Heart left ventricle (tissue), 16 donors: ENCODE data around the gene STRIT1. TPM values are rescaled to one million over a fixed set of nuclear protein-coding genes. Genes with fewer than 3 reads are reported as not detected.
"Not testable (repeated sequence)": the region's sequence is repeated elsewhere in the genome, so short reads cannot be mapped to it uniquely, and the experiment has no call there.

Source experiments
- ATAC-seq, 4 donors: fragments of 200-7000 bp; cut with Tn5 transposase; one replicate each; pipeline ENCODE4 v1.9.1; 2020 to 2022; ENCODE audit warnings: moderate library complexity in 4 of 4, mild to moderate bottlenecking in 3 of 4, moderate number of reproducible peaks in 1 of 4
- DNase-seq, 5 donors: peaks; one replicate each; pipeline ENCODE4 v3.0.0-alpha.2; 2020
- H3K27ac ChIP-seq, 12 donors: fragments of 200-600 bp; sonication (generic) in 4 of 12; one replicate each; pipeline versions ENCODE4 v1.5.0 to v1.8.0; 2016 to 2022; ENCODE audit warnings: mild to moderate bottlenecking in 2 of 12
- H3K27me3 ChIP-seq, 9 donors: fragments of 200-600 bp; sonication (generic) in 2 of 9; one replicate each; pipeline versions ENCODE4 v1.5.1 to v1.8.0; 2016 to 2022; ENCODE audit warnings: mild to moderate bottlenecking in 3 of 9
- H3K36me3 ChIP-seq, 9 donors: fragments of 200-600 bp; sonication (generic) in 2 of 9; one replicate each; pipeline versions ENCODE4 v1.5.0 to v1.8.0; 2018 to 2022; ENCODE audit warnings: mild to moderate bottlenecking in 2 of 9
- H3K4me1 ChIP-seq, 12 donors: fragments of 200-600 bp; sonication (generic) in 4 of 12; one replicate each; pipeline versions ENCODE4 v1.5.0 to v1.8.0; 2016 to 2022; ENCODE audit warnings: mild to moderate bottlenecking in 3 of 12
- H3K4me3 ChIP-seq, 12 donors: fragments of 200-600 bp; sonication (generic) in 4 of 12; one replicate each; pipeline versions ENCODE4 v1.5.0 to v1.8.0; 2017 to 2022; ENCODE audit warnings: mild to moderate bottlenecking in 9 of 12, moderate library complexity in 4 of 12
- H3K9me3 ChIP-seq, 12 donors: fragments of 200-600 bp; sonication (generic) in 4 of 12; one replicate each; pipeline versions ENCODE4 v1.5.0 to v1.8.0; 2016 to 2022; ENCODE audit warnings: mild to moderate bottlenecking in 1 of 12
- POLR2A ChIP-seq, 2 donors: fragments of 450-650 bp; IDR thresholded peaks; one replicate each; pipeline ENCODE4 v1.6.1; 2017; ENCODE audit warnings: antibody characterized with exemption in 2 of 2, mild to moderate bottlenecking in 2 of 2, moderate library complexity in 2 of 2
- WGBS, 4 donors: extraction: QIAGEN DNeasy Blood & Tissue Kit in 2 of 4; methylation state at CpG; one replicate each; pipeline versions ENCODE4 v1.1.5 to v1.1.7; 2013 to 2018; 5-methylcytosine and 5-hydroxymethylcytosine counted together
- intact Hi-C, 10 donors: fragments of 100-400 bp; cut with DNase I; formaldehyde crosslinking; loops; one replicate each; pipeline versions ENCODE4 v1.11.1 to v1.14.2; 2022
- polyA plus RNA-seq, 2 donors: library from polyadenylated mRNA; stranded (reverse); fragments of 200-250 nt; gene quantifications; one replicate each; pipeline ENCODE4 v1.2.3, GENCODE V29; 2013
- total RNA-seq, 9 donors: library from RNA; depleted of rRNA in 2 of 9; stranded (reverse); fragments of >200 nt in 2 of 9; fragmentation: NEBNext Ultra II Directional in 3 of 9; extraction: Animal tissue kit (Norgen Biotek cat#: 25700) in 3 of 9; gene quantifications; one replicate each; pipeline versions ENCODE4 v1.1.0 to v1.2.4, GENCODE V29; 2016 to 2023
- TF ChIP-seq, protein P1 (sequence below), 12 donors: fragments of 200-600 bp; sonication (generic) in 4 of 12; IDR thresholded peaks; one replicate each; pipeline versions ENCODE4 v1.5.0 to v1.8.0; 2018 to 2022; ENCODE audit warnings: antibody characterized with exemption in 12 of 12, mild to moderate bottlenecking in 5 of 12
- donor health status: ischemic (EF 13 %, LVEDD 7.1; RV severe dilation, severe dysfunction).
- donor health status: healthy with polysubstance abuse.
- donor health status: DM: no; HTN: yes; CAD: no.
- donor health status: DM: no; HTN: no; CAD: no.
- donor health status: ischemic (EF 25% LVEDD 6.9; RV normal size, moderate dysfunction).
- donor health status: ischemic (EF 25% LVEDD 5.7; RV mildly dilated, moderate dysfunction).
- donor health status: healthy.
- donor health status: DM: yes; HTN: yes; CAD: no.
- donor health status: ischemic (EF 35%, LVEDD 5.7; RV mildly dilated, moderate dysfunction).
- donor health status: nonischemic (EF 11% LVEDD 7.7; RV severe dilation, severe dysfunction).
- donor health status: DM: yes; HTN: yes; CAD: no.
- donor health status: PGD.
- donor health status: ischemic (EF 29% LVEDD 5.4; RV normal size, mild dysfunction).
- donor health status: nonischemic (EF 23%, LVEDD 6.1; RV moderate dilation, normal function).

Gene STRIT1
- total and polyA plus RNA-seq, 11 donors = 0.18 to 12.0 (median 1.6) TPM

DNA sequence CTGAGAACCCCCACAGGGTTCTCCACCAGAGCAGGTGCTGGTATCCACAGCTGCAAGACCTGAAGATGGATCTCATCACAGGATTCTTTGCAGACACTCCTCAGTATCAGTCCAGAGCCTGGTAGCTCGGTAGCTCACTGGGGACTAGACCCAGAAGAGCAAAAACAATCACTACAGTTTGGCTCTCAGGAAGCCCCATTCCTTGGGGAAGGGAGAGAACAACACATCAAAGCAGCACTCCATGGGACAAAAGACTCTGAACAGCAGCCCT, 22.2 kb downstream of the STRIT1 start:
- H3K36me3 ChIP-seq = no peaks in the 10 kb centered on the region
- H3K9me3 ChIP-seq = no peaks in the 10 kb centered on the region
- H3K27me3 ChIP-seq = no peaks in the 10 kb centered on the region
- DNase-seq (no peak), ATAC-seq (no peak)
- H3K4me1 ChIP-seq = no peaks in the 10 kb centered on the region
- no peak overlapping the region for H3K27ac ChIP-seq
- intact Hi-C loops = no loop called here
- H3K4me3 ChIP-seq = no peak overlapping the region
- WGBS, 4 donors = 66 to 80% (median 69%) methylated on average over 1 of the region's 1 CpG
- TF ChIP-seq POLR2A (IDR thresholded peaks at IDR 0.05) = no peak

DNA sequence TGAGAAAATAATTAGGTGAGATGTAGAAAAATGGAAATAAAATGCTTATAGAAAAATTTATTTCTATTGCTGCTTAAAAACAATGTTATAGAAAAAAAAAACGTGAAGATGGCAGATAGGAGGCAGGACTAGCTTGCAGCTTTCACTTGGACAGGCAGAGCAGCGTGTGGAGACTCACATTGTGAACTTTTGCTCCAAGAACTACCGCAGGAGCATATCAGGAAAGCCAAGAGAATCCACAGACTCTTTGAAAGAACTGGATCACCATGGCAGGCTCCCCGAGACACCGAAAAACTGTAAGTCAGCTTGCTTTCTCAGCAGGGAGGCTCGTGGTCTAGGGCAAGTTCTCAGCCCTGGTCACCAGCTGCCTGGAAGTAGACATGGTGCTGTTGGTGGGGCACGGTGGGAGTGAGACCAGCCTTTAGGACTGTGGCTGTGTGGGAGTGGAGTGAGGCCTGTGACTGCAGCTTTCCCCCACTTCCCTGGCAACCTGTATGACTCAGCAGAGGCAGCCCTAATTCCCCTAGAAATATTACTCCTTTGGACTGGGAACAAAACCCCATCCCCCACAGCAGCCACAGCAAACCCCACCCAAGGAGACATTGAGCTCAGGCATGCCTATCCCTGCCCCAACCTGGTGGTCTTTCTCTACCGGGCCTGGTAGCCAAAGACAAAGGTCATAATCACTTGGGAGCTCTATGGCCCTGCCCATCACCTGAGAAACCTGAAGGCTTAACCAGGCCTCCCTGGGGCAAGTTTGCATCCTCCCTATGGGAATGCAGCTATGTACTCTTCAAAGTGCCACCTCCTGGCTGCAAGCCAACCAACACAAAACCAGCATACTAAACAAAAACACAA, 22.8 kb downstream of the STRIT1 start:
- Histone ChIP-seq H3K9me3 (no peaks in the 10 kb centered on the region), H3K4me1 (no peaks in the 10 kb centered on the region), H3K36me3 (no peaks in the 10 kb centered on the region), H3K4me3 (no peak overlapping the region), H3K27ac (no peak overlapping the region), H3K27me3 (no peaks in the 10 kb centered on the region)
- intact Hi-C loops = no loop called here
- DNase-seq (no peak), ATAC-seq (no peak)
- 71 to 77% (median 74%) methylated on average over 8 of the region's 8 CpGs for WGBS, 4 donors
- TF ChIP-seq, protein P1, sequence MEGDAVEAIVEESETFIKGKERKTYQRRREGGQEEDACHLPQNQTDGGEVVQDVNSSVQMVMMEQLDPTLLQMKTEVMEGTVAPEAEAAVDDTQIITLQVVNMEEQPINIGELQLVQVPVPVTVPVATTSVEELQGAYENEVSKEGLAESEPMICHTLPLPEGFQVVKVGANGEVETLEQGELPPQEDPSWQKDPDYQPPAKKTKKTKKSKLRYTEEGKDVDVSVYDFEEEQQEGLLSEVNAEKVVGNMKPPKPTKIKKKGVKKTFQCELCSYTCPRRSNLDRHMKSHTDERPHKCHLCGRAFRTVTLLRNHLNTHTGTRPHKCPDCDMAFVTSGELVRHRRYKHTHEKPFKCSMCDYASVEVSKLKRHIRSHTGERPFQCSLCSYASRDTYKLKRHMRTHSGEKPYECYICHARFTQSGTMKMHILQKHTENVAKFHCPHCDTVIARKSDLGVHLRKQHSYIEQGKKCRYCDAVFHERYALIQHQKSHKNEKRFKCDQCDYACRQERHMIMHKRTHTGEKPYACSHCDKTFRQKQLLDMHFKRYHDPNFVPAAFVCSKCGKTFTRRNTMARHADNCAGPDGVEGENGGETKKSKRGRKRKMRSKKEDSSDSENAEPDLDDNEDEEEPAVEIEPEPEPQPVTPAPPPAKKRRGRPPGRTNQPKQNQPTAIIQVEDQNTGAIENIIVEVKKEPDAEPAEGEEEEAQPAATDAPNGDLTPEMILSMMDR (IDR thresholded peaks at IDR 0.05) = no peak
- no peak for TF ChIP-seq POLR2A (IDR thresholded peaks at IDR 0.05)

DNA sequence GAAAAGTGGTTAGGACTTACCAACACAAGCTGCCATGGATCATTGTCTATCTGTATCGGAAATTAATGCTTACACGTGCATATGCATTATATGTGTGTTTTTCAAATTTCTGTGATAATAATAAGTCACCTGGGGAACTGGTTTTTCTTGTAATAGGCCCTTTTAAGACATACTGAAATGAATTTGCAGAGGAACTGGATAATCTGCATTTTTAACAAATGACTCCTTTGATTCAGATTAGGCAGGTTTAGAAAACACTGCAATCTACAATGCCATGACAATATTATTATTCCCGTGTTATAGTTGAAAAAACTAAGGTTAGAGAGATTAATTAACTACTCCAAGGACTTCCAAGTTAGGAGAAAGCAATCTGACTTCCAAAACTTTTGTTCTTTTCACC, 23.4 kb downstream of the STRIT1 start:
- TF ChIP-seq, protein P1 (IDR thresholded peaks at IDR 0.05) = no peak
- no peak for TF ChIP-seq POLR2A (IDR thresholded peaks at IDR 0.05)
- Histone ChIP-seq H3K4me3 (no peak overlapping the region), H3K9me3 (no peaks in the 10 kb centered on the region), H3K27me3 (no peaks in the 10 kb centered on the region), H3K4me1 (no peaks in the 10 kb centered on the region), H3K36me3 (no peaks in the 10 kb centered on the region), H3K27ac (no peak overlapping the region)
- 82 to 91% (median 83%) methylated on average over 3 of the region's 3 CpGs for WGBS, 4 donors
- no peak for DNase-seq
- intact Hi-C loops = no loop called here
- no peak for ATAC-seq

DNA sequence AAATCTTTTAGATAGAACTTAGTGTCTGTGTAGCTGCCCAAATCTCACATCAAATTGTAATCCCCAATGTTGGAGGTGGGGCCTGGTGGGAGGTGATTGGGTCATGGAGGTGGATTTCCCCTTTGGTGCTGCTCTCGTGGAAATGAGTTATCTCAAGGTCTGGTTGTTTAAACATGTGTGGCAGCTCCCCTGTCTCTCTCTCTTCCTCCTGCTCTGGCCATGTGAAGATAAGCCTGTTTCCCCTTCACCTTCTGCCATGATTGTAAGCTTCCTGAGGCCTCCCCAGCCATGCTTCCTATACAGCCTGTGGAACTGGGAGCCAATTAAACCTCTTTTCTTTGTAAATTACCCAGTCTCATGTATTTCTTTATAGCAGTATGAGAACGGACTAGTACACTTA, 30.6 kb downstream of the STRIT1 start:
- DNase-seq, H3K27me3 ChIP-seq, H3K36me3 ChIP-seq, ATAC-seq, intact Hi-C loops, H3K9me3 ChIP-seq, H3K27ac ChIP-seq, H3K4me3 ChIP-seq, H3K4me1 ChIP-seq: not testable (repeated sequence)
- WGBS, 4 donors = 51 to 68% (median 62%) methylated on average over 2 of the region's 2 CpGs

DNA sequence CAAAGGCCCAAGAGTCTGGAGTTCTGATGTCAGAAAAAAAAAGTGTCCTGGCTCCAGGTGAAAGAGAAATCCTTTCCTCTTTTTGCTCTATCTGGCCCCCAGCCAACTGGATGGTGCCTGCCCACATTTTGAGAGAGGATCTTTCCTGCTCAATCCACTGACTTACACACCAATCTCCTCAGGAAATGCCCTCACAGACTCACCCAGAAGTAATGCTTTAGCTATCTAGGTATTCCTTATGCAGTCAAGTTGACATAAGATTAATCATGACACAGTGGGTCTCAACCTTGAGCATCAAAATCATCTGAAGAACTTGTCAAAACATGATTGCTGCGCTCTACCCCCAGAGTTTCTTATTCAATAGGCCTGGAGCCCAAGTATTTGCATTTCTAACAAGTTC, 31.2 kb downstream of the STRIT1 start:
- no peaks in the 10 kb centered on the region for H3K4me1 ChIP-seq
- H3K36me3 ChIP-seq = no peaks in the 10 kb centered on the region
- no peak overlapping the region for H3K27ac ChIP-seq
- H3K27me3 ChIP-seq = no peaks in the 10 kb centered on the region
- no peak for DNase-seq
- no peak overlapping the region for H3K4me3 ChIP-seq
- ATAC-seq = no peak
- no peaks in the 10 kb centered on the region for H3K9me3 ChIP-seq
- WGBS, 4 donors = 88 to 100% (median 93%) methylated on average over 1 of the region's 1 CpG
- intact Hi-C loops = no loop called here
- TF ChIP-seq, protein P1 (IDR thresholded peaks at IDR 0.05) = no peak
- no peak for TF ChIP-seq POLR2A (IDR thresholded peaks at IDR 0.05)
